Stimulated activated CD4-positive, alpha-beta T cell treated with anti-CD3 and anti-CD28 coated beads, Interleukin-4, amount 100 ng/mL, for 24 hours (primary cell): ENCODE data around the gene UBA52.
A peak's percentile ranks its signal among the peaks of the same experiment; 100 is the strongest.
"Not testable (repeated sequence)": the region's sequence is repeated elsewhere in the genome, so short reads cannot be mapped to it uniquely, and the experiment has no call there.

ENCODE experiments used
- DNase-seq: peaks from one replicate; pipeline ENCODE4 v3.0.0-alpha.2; 2020

UBA52 gene

DNA sequence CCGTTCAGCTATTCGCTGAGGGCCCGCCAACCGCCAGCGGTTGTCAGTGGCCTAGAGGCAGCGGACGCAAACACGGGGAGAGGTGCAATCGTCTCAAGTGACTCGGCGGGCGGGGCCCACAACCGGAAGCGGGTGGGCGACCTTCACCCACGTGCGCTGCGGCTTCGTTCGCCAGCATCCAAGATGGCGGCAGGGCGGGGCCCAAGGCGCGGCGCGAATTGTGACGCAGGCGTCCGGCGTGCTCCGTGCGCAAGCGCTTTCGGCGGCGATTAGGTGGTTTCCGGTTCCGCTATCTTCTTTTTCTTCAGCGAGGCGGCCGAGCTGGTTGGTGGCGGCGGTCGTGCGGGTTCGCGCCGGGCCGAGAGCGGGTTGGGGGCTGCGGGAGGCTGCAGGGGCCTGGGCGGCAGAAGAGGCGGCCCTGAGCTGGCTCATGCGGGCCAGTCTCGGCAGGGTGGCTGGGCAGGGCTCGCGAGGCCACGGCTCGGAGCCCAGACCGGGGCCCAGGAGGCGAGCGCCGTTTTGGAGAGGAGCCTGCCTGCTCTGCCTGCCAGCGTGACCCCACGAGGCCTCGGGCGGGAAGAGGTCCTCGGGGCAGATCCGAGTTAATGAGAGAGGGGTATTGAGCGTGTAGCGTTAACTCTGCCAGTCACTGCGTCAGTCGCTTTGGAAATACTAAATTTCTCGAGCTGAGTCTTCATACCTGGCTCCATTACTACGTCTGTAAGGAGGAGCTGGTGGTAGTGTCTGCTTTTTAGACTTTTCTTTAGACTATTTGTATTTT, at the start of gene UBA52:
Gene UBA52 (plus strand): TSS at position 294 of the 781 bp plus-strand sequence. CDS start 1,444 bp downstream, outside the sequence.
- peak; percentile 99 for DNase-seq

DNA sequence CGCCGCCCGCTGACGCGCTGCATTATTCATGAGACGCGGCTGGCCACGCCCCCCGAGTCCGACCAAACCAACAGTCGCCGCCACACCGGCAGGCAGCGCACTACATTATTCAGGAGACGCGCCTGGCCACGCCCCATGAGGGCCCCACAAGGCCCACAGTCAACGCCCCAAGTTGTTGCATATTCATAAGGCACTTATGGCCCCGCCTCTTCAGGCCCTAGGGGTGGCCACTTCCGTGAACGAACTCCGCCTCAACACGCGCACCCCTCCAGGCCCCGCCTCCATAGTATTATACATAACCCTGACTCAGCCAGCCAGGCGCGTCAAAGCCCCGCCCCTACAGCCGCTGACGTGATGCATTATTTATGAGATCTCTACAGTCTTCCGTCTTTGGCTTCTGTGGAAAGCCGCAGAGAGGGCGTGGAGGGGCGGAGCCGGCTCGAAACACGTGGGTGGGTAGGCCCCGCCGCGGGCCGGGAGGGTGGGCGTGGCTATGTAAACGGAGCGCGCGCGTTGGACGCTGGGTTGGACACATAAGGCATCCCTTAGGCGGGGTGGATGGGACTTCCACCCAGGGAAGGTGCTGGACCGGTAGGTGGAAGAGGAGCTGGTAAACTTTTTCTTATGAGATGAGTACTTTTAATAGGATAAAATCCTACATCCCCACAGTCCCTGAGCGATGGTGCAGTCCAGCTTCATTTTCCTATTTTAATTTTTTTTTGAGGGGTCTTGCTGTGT, 49.4 kb upstream of the UBA52 start:
- peak; percentile 100 for DNase-seq

DNA sequence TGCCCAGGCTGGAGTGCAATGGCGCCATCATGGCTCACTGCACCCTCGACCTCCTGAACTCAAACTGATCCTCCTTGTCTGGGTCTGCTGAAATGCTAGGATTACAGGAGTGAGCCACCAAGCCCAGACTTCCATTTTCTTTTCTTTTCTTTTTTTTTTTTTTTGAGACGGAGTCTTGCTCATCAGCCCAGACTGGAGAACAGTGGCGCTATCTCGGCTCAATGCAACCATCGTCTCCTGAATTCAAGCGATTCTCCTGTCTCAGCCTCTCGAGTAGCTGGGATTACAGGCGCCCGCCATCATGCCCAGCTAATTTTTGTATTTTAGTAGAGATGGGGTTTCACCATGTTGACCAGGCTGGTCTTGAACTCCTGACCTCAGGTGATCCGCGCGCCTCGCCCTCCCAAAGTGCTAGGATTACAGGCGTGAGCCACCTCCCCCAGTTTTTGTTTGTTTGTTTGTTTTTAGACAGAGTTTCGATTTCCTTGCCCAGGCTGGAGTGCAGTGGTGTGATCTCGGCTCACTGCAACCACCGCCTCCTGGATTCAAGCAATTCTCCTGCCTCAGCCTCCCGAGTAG, 48.7 kb upstream of the UBA52 start:
- not testable (repeated sequence) for DNase-seq

DNA sequence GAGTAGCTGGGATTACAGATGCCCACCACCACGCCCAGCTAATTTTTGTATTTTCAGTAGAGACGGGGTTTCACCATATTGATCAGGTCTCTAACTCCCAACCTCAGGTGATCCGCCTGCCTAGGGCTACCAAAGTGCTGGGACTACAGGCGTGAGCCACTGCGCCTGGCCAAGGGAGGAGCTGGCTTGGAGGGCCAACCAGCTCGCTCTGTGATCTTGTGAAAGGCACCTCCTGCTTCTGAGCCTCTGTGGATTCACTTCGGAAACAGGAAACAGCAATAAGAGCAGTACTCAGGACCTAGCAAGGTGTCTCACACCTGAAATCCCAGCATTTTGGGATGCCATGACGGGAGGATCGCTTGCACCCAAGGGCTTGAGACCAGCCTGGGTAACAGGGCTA, 47.8 kb upstream of the UBA52 start:
- DNase-seq = no peak

DNA sequence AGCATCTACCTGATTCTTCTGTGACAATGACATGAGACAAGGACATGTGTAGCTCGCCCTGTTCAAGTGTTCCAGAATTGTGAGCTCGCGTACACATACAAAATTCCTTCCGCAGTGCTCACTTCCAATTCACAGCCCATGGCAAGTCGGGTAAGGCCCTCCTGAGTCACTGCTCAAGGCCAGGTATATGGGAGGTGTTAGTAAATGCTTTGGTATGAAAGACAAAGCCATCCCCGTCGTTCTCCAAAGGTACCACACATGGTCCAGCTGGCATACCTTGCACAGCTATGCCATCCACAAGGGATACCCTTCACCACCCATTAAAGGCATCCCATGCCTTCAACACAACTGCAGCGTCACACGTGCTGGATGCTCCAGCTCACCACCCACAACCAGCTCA, 45.3 kb upstream of the UBA52 start:
- no peak for DNase-seq

DNA sequence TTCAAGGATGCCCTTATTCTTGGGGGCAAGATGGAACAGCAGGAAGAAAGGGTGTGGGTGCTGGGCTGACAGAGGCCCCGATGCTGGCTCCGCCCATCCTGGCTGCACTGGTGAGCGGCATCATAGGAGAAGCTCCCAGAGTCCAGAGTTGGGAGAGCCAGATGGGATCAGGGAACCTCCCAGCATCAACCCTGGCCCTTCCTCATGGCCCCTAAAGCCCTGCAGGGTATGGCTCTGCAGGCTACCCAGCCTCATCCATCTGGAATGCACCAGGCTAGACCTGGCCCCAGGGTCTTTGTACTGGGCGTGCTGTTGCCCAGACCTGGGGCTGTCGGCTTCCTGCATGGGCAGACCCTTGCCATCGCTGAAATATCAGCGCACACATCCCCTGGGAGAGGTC, 41.9 kb upstream of the UBA52 start:
- DNase-seq = no peak

DNA sequence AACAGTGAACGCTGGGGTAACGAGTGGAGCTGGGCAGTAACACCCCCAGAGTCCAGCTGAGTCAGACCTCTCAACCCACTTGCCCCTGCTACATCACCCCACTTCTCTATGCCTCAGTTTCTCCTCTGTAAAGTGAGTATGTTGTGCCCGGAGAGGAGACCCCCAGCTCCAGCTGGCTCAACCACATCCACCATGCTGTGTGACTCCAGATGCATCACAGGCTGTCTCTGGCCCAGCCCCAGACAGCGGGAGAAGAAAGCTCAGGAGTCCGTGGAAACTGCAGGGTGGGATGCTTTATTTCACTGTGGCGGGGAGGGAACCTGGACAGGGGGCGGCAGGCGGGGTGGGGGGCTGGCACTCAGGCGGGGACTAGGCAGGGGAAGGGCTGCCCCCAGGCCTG, 40.2 kb upstream of the UBA52 start:
- DNase-seq = no peak

DNA sequence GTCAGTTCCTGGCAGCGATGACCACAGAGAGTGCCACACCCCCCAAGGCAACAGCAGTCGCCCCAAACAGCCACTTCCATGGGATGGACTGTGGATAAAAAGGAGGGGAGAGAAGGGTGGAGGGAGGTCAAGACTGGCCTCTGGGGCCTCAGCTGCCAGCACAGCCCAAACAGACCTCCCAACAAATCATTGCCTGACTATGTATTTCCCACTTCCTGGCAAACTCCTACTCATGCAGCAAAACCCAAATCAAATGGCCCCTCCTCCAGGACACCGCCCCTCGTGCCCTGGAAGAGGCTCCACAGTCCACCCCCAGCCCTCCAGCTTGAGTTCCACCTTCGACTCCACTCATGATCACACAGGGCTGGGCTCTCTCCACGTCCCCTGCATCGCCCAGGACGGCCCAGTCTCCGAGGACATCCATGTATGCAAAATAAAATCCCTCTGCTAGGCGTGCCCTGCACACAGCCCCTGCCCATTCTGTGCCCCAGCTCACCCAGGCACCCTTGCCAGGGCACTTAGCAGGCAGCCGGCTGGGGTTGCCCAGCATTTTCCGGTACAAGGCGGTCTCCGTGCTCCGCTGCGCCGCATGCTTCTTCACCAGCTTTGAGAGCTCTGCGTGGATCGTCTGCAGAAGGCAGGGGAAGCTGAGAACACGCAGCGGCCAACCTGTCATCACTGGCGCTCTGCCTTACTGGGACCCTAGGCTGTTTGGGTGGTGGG, 39.3 kb upstream of the UBA52 start:
- DNase-seq = no peak

DNA sequence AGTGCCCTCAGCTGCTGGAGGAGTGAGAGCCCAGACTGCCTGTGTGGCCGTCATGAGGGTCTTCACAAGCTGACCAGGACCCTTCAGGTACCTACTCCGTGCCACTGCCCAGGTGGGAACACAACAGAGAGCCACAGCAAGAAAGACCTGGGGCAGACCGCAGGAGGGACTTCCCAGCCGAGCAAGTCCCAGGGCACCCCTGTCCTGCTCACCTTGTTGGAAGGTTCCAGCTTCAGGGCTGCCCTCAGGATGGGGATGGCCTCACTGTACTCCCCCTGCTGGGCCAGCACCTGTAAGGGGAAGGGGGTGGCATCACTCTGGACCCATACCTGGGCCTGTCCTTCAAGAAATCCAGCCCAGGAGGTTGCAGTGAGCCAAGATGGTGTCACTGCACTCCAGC, 38.6 kb upstream of the UBA52 start:
- DNase-seq = no peak

DNA sequence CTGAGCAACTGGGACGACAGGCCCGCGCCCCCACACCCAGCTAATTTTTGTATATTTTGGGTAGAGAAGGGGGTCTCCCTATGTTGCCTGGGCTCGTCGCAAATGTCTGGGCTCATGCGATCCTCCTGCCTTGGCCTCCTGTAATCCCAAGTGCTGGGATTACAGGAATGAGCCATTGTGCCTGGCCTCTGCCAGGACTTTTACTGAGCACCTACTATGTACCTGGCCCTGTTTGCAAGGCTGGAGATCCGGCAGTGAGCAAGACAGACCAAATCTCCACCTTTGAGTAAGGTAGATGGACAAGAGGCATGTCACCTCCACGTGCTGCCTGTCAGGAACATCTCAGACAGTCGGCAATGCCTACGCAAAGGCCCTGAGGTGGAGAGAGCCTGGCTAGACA, 35.2 kb upstream of the UBA52 start:
- DNase-seq = no peak

DNA sequence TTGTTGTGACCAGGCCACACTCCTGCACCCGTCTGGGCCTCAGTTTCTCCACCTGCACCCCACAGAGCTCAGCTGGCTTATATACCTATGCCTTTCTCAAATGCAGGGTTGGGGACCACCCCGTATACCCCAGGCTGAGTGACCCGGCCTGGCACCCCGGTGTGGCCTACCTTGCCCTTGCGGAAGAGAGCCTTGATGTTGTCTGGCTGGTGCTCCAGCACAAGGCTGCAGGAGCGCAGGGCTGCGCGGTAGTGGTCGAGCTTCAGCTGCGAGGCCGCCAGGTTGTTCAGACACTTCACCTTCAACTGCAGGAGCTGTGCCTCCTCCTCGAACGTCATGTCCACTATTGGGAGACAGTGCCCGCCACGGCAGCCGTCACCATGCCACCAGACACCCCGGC, 34.2 kb upstream of the UBA52 start:
- no peak for DNase-seq

DNA sequence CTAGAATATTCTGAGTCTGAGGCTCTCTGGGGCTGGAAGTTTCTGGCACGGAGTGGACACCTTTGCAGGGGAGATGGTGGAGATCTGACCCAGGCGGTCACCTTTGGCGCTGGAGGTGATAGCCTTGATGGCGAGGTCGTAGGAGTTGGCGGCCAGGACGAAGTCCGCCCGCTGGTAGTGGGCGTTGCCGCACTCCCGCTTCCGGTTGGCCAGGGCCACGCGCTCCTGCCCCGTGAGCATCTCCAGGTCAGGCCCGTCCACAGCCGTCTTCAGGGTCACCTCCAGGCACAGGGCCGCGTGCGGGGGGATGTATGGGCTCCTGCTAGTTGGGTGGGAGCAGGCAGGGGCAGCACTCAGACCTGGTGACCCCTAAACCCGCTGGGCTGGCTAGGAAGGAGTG, 33.5 kb upstream of the UBA52 start:
- DNase-seq = no peak

DNA sequence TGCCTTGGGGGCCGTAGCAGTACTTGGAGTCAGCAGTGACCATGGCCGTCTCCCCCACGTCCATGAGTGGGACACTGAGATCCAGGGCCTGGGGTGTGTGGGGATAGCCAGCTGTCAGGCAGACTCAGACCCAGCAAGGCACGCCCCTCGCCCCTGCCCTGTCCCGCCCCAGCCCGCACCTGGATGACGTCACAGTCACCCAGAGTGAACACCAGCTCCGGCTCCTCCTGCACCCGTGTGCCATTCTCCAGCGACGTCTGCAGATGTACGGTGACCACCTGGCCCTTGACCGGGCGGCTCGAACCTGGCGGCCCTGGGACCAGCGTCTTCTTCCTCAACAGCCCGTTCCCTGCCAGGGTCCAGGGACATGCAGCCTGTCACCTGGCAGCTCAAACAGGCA, 32.3 kb upstream of the UBA52 start:
- no peak for DNase-seq

DNA sequence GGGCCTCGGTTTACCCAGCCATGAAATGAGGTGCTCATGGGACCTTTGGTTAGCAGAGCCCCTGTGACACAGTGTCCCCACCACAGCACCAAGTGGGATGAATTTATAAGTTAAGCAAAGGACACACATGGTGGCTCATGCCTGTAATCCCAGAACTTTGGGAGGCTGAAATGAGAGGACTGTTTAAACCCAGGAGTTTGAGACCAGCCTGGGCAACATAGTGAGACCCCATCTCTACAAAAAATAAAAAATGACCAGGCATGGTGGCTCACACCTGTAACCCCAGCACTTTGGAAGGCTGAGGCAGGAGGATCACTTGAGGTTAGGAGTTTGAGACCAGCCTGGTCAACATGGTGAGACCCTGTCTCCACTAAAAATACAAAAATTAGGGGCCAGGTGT, 31.5 kb upstream of the UBA52 start:
- DNase-seq = not testable (repeated sequence)

DNA sequence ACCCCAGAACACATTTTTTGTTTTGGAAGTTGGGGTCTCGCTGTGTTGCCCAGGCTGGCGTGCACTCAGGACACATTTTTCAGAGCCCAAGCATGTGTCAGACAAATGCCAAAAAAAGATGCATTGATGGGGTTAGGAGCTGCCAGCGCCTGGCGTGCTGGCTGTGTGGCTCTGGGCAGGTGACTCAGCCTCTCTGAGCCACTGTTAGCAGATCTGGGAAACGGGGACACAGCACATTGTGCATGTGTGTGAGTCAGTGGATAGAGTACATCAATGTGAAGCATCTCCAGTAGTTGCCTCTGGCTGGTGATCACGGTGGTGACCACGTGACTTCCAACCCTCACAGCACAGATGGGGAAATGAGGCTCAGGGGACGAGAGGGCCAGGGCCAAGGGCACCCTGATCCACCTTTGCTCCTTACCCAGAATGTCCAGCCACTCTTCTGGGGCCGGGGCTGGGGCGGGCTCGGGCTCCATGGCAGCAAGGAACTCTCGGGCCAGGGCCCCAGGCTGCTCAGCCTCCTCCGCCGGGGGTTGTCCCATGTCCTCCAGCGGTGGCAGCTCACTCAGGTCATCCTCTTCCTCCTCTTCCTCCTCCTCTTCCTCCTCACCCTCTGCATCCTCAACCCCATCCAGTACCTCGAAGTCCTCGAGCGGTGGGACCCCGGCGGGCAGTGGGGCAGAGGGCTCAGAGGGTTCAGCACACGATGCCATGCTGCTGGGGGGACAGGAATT, 30.2 kb upstream of the UBA52 start:
- DNase-seq = no peak

DNA sequence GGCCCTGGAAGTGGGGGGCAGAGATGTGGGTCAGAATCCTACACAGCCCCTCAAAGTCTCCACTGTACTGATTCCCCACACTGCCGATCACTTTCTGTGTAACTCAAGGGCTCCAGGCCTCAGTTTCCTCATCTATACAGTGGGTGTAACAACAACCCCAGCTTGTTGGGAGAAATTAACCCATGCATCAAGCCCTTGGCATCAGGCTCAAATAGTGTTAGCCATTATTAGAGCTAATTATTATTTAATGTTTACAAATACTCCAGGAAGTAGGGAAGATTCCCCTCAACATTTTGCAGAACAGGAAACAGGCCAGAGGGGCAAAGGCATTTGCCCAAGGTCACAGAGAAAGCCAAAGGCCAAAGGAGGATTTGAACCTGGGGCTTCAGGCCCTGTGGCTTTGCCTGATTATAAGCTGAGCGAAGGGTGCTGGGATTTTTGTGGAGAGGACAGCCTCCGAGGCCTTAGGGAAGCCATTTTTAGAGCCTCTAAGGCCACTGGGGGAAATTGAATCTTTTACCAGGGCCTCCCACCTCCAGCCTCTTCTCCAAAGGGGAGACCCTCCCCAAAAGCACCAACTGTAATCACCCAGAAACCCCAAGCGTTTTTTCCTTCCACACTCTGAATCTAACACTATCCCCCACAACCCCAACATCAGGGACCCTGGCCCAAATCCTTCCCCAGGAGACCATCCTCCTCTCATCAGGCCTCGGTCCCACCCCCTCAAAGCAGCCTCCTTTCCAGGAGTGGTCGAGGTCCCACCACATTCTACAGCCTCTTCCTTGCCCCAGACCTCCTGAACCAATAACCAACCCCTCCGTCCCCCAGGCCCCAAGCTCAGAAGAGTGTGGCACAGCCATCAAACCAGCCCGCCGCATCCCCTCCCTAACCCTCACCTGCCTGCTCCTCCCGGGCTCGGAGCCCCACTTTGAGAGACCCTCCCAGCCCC, 29.4 kb upstream of the UBA52 start:
- no peak for DNase-seq

DNA sequence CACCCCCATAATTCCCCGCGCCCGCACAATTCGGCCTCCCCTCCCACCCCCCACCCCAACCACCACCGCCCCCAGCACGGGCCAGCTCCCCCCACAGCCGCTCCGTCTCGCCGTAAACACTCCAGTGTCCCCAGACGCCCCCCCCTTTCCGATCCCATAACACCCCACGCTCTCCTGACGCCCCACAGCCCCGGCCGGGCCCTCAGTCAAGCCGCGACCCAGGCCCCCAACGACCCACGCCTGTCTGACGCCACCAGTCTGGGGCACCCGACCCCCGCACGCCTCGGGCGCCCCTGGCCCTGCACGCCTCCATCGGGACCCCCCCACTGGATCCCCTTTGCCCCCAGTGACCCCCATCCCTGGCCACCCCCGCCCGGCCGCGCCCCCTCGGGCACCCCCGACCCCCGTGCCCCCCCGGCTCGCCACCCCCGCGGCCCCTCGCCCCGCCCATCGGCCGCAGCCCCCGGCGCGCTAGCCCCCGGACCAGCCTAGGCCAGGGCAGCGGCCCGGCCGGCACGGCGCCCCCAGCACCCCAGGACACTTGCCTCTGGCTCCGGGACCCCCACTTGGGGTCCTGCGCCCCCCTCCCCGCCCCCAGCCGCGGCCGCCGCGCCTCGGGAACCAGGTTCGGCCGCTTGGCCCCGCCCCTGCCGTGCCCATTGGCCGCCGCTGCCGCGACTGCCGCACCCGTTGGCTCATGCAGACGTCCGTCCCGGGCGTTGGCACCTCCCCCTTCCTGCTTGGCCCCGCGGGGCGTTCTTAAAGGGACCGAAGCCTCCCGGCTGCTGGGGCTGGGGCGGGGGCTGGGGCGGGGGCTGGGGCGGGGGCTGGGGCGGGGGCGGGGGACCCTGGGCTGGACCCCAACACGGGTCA, 28.5 kb upstream of the UBA52 start, which contains the start of gene FKBP8:
Gene FKBP8 (minus strand): TSS at position 633 of the 873 bp plus-strand sequence. CDS start 1,603 bp downstream, outside the sequence.
- peak; percentile 95 for DNase-seq

DNA sequence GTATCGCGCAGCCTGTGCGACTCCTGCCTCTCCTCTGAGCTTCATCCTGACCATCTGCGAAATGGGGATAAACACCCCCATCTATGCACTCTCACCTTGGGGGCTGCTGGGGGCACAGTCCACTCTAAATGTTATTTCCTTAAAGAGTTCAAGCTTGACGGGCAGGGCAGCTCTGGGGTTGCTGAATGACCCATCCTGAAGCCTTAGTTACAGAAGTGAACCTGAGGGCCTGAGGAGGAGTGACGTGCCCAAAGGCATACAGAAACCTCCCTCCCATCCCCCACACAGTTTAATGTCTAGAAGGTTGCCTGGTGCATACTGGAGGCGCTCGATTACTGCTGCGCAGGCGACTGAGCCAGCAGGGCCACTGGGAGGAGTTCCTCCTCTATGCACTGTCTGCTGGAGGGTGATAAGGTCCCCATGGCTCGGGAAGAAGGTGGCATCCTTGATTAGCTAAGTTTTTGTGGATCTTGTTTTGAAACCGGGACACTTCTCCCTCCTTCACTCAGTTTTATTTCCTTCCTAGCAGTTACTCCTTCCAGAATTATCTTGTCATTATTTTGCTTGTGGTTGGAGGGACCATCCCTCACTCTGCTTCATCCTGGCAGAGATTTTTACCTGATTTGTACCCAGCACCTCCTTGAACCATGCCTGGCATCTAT, 27.7 kb upstream of the UBA52 start:
- peak; percentile 83 for DNase-seq

DNA sequence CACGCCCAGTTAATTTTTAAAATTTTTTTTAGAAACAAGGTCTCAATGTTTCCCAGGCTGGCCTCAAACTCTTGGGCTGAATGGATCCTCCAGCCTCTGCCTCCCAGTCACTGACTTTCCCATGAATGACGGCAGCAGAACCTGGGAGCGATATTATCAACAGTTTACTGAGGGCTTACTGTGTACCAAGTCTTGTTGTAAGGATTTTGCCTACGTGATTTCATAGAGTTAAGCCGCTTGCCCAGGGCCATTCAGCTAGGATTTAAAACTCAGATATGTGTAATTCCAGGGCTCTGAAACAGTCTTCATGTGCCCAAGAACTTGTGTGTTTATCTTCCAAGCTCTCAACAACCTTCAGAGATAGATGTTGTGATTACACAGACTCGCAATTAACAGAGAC, 20.0 kb upstream of the UBA52 start:
- no peak for DNase-seq
